ENCODE measurements around the gene ELMO2.

The ELMO2 gene

DNA sequence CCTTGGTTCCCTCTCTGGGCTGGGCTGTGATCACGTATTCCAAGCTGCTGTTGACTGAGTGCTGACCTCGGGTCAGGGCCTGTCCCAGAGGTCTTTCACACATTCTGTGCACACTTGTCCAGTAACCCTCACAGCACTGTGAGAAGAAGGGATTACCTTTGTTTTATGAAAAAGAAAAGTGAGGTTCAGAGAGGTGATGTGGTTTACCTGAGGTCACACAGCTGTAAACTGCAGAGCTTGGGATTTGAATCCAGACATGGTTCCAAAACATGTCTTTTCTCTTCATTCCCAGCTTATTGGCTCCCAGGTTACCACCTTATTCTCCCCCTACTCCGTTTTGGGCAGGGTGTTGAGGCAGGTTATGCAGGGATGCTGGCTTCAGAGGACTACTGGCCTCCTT, 69.7 kb downstream of the ELMO2 start:
- no peak overlapping the region for H3K4me2 ChIP-seq
- H3K79me2 ChIP-seq (ENCODE audit: insufficient read depth, low read depth): no peaks in the 10 kb centered on the region
- H3K4me3 ChIP-seq (IDR thresholded peaks at IDR 0.05; ENCODE audit: insufficient read depth, low read depth, low read length): no peak overlapping the region
- H3K4me1 ChIP-seq (ENCODE audit: low read depth, poor library complexity, severe bottlenecking): no peaks in the 10 kb centered on the region
- H2AFZ ChIP-seq (ENCODE audit: low read depth): no peak overlapping the region
- no peaks in the 10 kb centered on the region for H3K36me3 ChIP-seq (ENCODE audit: insufficient read depth)
- no peaks in the 10 kb centered on the region for H4K20me1 ChIP-seq (ENCODE audit: insufficient read depth)
- peaks cover 14% of the 10 kb centered on the region; the same call in 1 of the 2 replicates for H3K27me3 ChIP-seq (ENCODE audit: insufficient read depth, low read depth)
- H3K27ac ChIP-seq: no peak overlapping the region
- H3K9ac ChIP-seq: no peak overlapping the region
- TF ChIP-seq CTCF (conservative IDR thresholded peaks at IDR 0.05; ENCODE audit: low read depth, low read length): no peak

DNA sequence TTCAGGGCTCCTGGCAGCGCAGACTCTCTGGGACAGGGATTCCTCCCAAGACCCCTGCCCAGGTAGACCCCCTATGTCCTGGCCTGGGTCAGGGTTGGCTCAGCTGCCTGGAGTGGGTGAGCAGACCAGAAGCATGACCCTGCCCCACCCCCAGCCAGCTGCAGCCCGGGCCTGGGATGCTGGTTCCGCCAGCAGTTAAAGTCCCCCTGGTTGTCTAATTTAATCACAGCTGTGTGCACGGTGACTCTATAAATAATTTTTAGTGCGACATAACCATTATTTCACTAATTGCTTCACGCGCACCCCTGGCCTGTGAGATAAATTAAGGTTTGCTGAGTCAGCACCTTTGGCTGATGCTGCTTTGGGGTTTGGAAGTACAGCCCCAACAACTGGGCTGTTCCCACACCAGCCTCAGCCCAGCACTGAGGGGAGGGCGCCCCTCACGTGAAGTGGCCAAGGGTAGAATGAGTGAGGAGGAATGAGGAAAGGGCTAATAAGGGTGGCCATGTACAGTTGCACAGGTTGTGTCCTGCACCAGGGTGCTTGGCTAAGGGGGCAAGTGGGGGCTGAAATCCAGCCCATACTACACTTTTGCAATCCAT, 72.0 kb downstream of the ELMO2 start:
- no peak overlapping the region for H2AFZ ChIP-seq (ENCODE audit: low read depth)
- peaks cover 8% of the 10 kb centered on the region; the same call in 1 of the 2 replicates for H3K27me3 ChIP-seq (ENCODE audit: insufficient read depth, low read depth)
- no peak overlapping the region for H3K27ac ChIP-seq
- H3K4me2 ChIP-seq: no peak overlapping the region
- no peaks in the 10 kb centered on the region for H4K20me1 ChIP-seq (ENCODE audit: insufficient read depth)
- no peak overlapping the region for H3K4me3 ChIP-seq (IDR thresholded peaks at IDR 0.05; ENCODE audit: insufficient read depth, low read depth, low read length)
- TF ChIP-seq CTCF (conservative IDR thresholded peaks at IDR 0.05; ENCODE audit: low read depth, low read length): no peak
- H3K4me1 ChIP-seq (ENCODE audit: low read depth, poor library complexity, severe bottlenecking): peaks cover 3% of the 10 kb centered on the region
- H3K9ac ChIP-seq: no peak overlapping the region
- H3K36me3 ChIP-seq (ENCODE audit: insufficient read depth): no peaks in the 10 kb centered on the region
- H3K79me2 ChIP-seq (ENCODE audit: insufficient read depth, low read depth): no peaks in the 10 kb centered on the region

GRCh38 chr20:46333161-46333991, 73.0 kb downstream of the ELMO2 start:
- H3K79me2 ChIP-seq (ENCODE audit: insufficient read depth, low read depth): no peaks in the 10 kb centered on the region
- H4K20me1 ChIP-seq (ENCODE audit: insufficient read depth): no peaks in the 10 kb centered on the region
- H3K4me2 ChIP-seq: no peak overlapping the region
- peaks cover 3% of the 10 kb centered on the region for H3K4me1 ChIP-seq (ENCODE audit: low read depth, poor library complexity, severe bottlenecking)
- H2AFZ ChIP-seq (ENCODE audit: low read depth): no peak overlapping the region
- H3K36me3 ChIP-seq (ENCODE audit: insufficient read depth): no peaks in the 10 kb centered on the region
- H3K9ac ChIP-seq: no peak overlapping the region
- H3K27me3 ChIP-seq (ENCODE audit: insufficient read depth, low read depth): peaks cover 3% of the 10 kb centered on the region; the same call in 1 of the 2 replicates
- TF ChIP-seq CTCF (conservative IDR thresholded peaks at IDR 0.05; ENCODE audit: low read depth, low read length): no peak
- H3K4me3 ChIP-seq (IDR thresholded peaks at IDR 0.05; ENCODE audit: insufficient read depth, low read depth, low read length): no peak overlapping the region
- no peak overlapping the region for H3K27ac ChIP-seq

DNA sequence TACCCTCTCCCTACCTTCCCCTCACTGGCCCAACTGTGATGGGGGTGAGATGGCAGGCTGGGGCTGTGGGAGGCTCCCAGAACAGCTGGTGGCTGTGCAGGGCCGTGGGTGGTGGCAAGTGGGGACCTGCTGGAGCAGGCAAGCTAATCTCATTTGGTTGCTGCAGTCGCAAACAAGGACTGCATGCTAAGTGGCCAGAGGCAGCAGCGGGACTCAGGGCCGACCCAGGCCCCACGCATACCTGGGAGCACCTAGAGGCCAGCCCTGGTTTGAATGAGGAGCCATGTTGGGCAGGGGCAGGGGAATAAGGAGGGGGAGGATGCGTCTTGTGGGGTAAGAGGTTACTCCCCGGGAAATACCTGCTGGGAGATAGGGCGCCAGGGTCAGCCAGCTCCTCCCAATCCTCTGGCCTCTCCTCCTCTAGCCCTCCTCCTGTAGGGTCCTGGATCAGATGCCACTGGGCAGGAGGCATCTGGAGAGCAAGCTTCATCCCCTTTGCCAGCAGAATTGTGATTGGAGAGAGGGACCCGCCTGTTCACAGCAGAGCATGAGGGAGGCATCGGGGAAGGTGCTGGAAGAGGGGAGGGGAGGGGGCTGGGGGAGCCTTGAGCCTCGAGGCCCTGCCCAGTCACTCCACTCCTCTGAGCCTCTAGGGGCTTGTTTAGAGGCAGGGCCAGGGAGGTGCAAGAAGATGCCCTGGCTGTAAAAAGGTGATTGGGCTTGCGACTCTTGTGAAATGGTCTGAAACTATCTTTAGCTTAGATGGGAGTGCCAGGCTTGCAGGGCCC, 73.8 kb downstream of the ELMO2 start:
- Histone ChIP-seq H3K27me3 (ENCODE audit: insufficient read depth, low read depth) (peaks cover 6% of the 10 kb centered on the region; the same call in 1 of the 2 replicates), H3K27ac (no peak overlapping the region), H3K4me1 (ENCODE audit: low read depth, poor library complexity, severe bottlenecking) (peaks cover 3% of the 10 kb centered on the region)

More for the DNA sequence above, 73.8 kb downstream of the ELMO2 start:
- no peak overlapping the region for H2AFZ ChIP-seq (ENCODE audit: low read depth)
- no peaks in the 10 kb centered on the region for H3K36me3 ChIP-seq (ENCODE audit: insufficient read depth)
- no peaks in the 10 kb centered on the region for H4K20me1 ChIP-seq (ENCODE audit: insufficient read depth)
- H3K4me2 ChIP-seq: no peak overlapping the region
- no peak for TF ChIP-seq CTCF (conservative IDR thresholded peaks at IDR 0.05; ENCODE audit: low read depth, low read length)
- no peak overlapping the region for H3K9ac ChIP-seq
- no peaks in the 10 kb centered on the region for H3K79me2 ChIP-seq (ENCODE audit: insufficient read depth, low read depth)
- no peak overlapping the region for H3K4me3 ChIP-seq (IDR thresholded peaks at IDR 0.05; ENCODE audit: insufficient read depth, low read depth, low read length)

All from KMS-11 (cell line).